Measurements from ENCODE around the gene TIMP3.

Gene TIMP3

GRCh38 chr22:32824531-32825312 lies 23.2 kb downstream of the TIMP3 start:
- Histone ChIP-seq H3K27ac (ENCODE audit: low read length) (no peak overlapping the region), H3K36me3 (ENCODE audit: insufficient read depth, low read depth, low read length) (no peaks in the 10 kb centered on the region), H3K9ac (ENCODE audit: low read depth, low read length) (no peak overlapping the region), H3K9me3 (ENCODE audit: insufficient read depth, low read depth, low read length) (no peaks in the 10 kb centered on the region), H3K4me1 (ENCODE audit: insufficient read depth, low read length) (peaks cover under 1% of the 10 kb centered on the region), H3K27me3 (ENCODE audit: insufficient read depth, low read length) (no peaks in the 10 kb centered on the region), H3K4me3 (ENCODE audit: low read length) (no peak overlapping the region)

GRCh38 chr22:32826537-32826936 lies 25.0 kb downstream of the TIMP3 start:
- Histone ChIP-seq H3K9me3 (ENCODE audit: insufficient read depth, low read depth, low read length) (no peaks in the 10 kb centered on the region), H3K4me3 (ENCODE audit: low read length) (no peak overlapping the region), H3K4me1 (ENCODE audit: insufficient read depth, low read length) (peaks cover 18% of the 10 kb centered on the region), H3K36me3 (ENCODE audit: insufficient read depth, low read depth, low read length) (no peaks in the 10 kb centered on the region), H3K27ac (ENCODE audit: low read length) (no peak overlapping the region), H3K27me3 (ENCODE audit: insufficient read depth, low read length) (no peaks in the 10 kb centered on the region), H3K9ac (ENCODE audit: low read depth, low read length) (no peak overlapping the region)

DNA sequence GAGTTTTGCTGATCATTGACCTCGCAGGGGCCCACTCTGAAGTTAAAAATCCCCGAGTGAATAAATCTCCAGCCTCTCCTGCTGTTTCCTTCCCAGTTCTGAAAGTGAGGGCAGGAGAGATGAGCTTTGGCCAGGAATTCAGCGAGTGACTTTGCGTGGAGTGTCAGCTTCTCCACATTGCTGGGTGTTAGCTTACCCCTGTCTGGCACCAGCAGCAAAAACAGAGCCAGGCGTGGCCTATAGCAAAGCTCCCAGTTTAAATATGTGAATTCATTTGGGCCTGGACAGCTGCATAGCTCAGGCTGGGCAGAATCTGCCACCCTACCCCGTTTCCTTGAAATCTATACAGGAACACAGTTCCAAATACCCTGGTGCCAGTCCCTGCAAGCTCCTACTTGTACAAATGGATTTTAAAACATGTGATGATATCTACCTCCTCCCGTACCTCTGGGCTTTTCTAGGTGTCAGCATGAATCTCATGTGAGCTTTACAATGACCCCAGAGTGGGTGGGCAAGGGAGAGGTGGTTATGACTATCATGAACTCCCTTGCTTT lies 25.6 kb downstream of the TIMP3 start:
- Histone ChIP-seq H3K9me3 (ENCODE audit: insufficient read depth, low read depth, low read length) (no peaks in the 10 kb centered on the region), H3K4me1 (ENCODE audit: insufficient read depth, low read length) (peaks cover 18% of the 10 kb centered on the region), H3K9ac (ENCODE audit: low read depth, low read length) (no peak overlapping the region), H3K36me3 (ENCODE audit: insufficient read depth, low read depth, low read length) (no peaks in the 10 kb centered on the region), H3K27ac (ENCODE audit: low read length) (no peak overlapping the region), H3K27me3 (ENCODE audit: insufficient read depth, low read length) (no peaks in the 10 kb centered on the region), H3K4me3 (ENCODE audit: low read length) (no peak overlapping the region)

DNA sequence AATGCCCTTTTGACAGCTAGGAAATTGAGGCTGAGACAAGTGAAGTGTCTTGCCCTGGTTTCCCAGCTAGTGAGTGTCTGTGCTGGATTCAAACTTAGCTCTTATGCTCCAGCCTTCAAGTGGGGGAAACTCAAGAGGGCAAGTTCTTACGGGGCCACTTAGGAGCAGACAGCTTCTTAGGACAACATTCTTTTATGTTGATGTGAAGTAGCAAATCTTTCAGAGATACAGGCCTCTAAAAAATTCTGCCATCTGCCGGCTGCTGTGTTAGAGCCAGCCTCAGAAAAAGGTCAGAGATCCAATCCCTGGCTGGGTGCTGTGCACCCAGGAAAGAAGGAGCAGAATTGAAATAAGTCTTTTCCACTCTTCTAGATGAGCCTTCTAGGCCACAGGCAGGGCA lies 26.6 kb downstream of the TIMP3 start:
- Histone ChIP-seq H3K4me3 (ENCODE audit: low read length) (no peak overlapping the region), H3K4me1 (ENCODE audit: insufficient read depth, low read length) (peaks cover 18% of the 10 kb centered on the region), H3K27ac (ENCODE audit: low read length) (no peak overlapping the region), H3K9me3 (ENCODE audit: insufficient read depth, low read depth, low read length) (no peaks in the 10 kb centered on the region), H3K9ac (ENCODE audit: low read depth, low read length) (no peak overlapping the region), H3K36me3 (ENCODE audit: insufficient read depth, low read depth, low read length) (no peaks in the 10 kb centered on the region), H3K27me3 (ENCODE audit: insufficient read depth, low read length) (no peaks in the 10 kb centered on the region)

- H3K4me1 ChIP-seq (ENCODE audit: insufficient read depth, low read length), result peaks cover 18% of the 10 kb centered on the region
- H3K9ac ChIP-seq (ENCODE audit: low read depth, low read length), result no peak overlapping the region
- no peaks in the 10 kb centered on the region for H3K36me3 ChIP-seq (ENCODE audit: insufficient read depth, low read depth, low read length)
- H3K9me3 ChIP-seq (ENCODE audit: insufficient read depth, low read depth, low read length), result no peaks in the 10 kb centered on the region
- H3K4me3 ChIP-seq (ENCODE audit: low read length), result no peak overlapping the region
- H3K27ac ChIP-seq (ENCODE audit: low read length), result no peak overlapping the region
- H3K27me3 ChIP-seq (ENCODE audit: insufficient read depth, low read length), result no peaks in the 10 kb centered on the region
Measured at GRCh38 chr22:32828561-32828960, 27.1 kb downstream of the TIMP3 start.

DNA sequence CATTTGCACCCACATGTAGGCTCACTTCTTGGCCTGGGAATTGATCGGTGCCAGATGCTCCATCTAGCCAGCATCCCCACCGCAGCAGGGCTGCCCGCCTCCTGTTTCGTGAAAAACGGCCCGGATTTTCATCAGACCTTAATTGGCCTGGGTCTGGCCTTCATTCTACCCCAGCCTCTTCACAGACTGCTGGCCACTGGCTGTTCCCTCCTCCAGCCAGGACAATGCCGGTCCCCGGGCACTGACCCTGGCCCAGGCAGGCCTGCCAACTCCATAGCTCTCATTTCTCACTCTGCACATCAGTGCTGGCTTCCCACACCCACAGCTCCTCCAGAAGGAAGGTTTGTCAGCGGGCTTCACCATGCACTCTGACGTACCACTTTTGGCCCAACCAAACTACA lies 27.9 kb downstream of the TIMP3 start:
- H3K9ac ChIP-seq (ENCODE audit: low read depth, low read length), result no peak overlapping the region
- H3K9me3 ChIP-seq (ENCODE audit: insufficient read depth, low read depth, low read length), result no peaks in the 10 kb centered on the region
- H3K27ac ChIP-seq (ENCODE audit: low read length), result no peak overlapping the region
- no peak overlapping the region for H3K4me3 ChIP-seq (ENCODE audit: low read length)
- no peaks in the 10 kb centered on the region for H3K36me3 ChIP-seq (ENCODE audit: insufficient read depth, low read depth, low read length)
- H3K27me3 ChIP-seq (ENCODE audit: insufficient read depth, low read length), result no peaks in the 10 kb centered on the region
- peaks cover 18% of the 10 kb centered on the region for H3K4me1 ChIP-seq (ENCODE audit: insufficient read depth, low read length)

GRCh38 chr22:32830473-32830872 lies 29.0 kb downstream of the TIMP3 start:
- no peak overlapping the region for H3K27ac ChIP-seq (ENCODE audit: low read length)
- no peaks in the 10 kb centered on the region for H3K9me3 ChIP-seq (ENCODE audit: insufficient read depth, low read depth, low read length)
- H3K9ac ChIP-seq (ENCODE audit: low read depth, low read length), result no peak overlapping the region
- H3K27me3 ChIP-seq (ENCODE audit: insufficient read depth, low read length), result no peaks in the 10 kb centered on the region
- no peaks in the 10 kb centered on the region for H3K36me3 ChIP-seq (ENCODE audit: insufficient read depth, low read depth, low read length)
- no peak overlapping the region for H3K4me3 ChIP-seq (ENCODE audit: low read length)
- peaks cover 18% of the 10 kb centered on the region for H3K4me1 ChIP-seq (ENCODE audit: insufficient read depth, low read length)

DNA sequence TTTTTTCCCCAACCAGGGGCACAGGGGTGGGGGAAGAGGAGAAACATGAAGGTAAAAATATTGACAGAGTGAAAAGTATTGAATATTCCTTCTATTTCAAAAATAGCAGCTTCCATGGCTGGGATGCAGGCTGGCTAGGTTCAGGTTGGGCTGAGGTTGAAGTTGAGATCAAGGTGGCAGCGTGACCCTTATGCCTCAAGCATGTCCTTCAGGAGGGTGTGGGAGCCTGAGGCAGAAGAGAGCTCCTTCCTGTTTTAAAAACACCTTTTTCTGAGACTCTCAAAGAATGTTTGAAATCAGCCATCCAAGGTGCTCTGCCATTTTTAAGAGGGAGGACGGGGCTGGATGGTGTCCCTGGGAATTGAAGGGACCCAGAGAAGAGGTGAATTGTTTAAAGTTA lies 29.5 kb downstream of the TIMP3 start:
- Histone ChIP-seq H3K27ac (ENCODE audit: low read length) (no peak overlapping the region), H3K36me3 (ENCODE audit: insufficient read depth, low read depth, low read length) (no peaks in the 10 kb centered on the region), H3K4me3 (ENCODE audit: low read length) (no peak overlapping the region), H3K27me3 (ENCODE audit: insufficient read depth, low read length) (no peaks in the 10 kb centered on the region), H3K9me3 (ENCODE audit: insufficient read depth, low read depth, low read length) (no peaks in the 10 kb centered on the region), H3K9ac (ENCODE audit: low read depth, low read length) (no peak overlapping the region), H3K4me1 (ENCODE audit: insufficient read depth, low read length) (peaks cover 18% of the 10 kb centered on the region)

DNA sequence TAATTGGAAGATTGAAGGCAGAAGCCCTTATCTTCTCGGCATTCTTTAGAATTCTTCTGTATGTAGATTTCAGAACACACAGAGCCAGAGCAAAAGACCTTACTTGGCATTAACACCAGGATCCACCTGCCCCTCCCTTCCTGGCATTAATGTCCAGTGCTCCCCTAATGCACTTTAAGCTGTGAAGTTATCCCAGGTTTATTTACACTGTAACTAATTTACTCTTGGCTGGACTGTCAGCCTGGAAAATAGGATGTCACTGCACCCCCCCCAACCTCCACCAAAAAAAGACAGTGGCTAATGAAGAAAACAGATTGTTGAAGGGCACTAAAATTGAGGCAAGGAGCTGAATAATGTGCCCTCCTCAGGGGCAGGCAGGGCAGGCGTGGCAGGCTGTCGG lies 30.1 kb downstream of the TIMP3 start:
- Histone ChIP-seq H3K4me3 (ENCODE audit: low read length) (no peak overlapping the region), H3K36me3 (ENCODE audit: insufficient read depth, low read depth, low read length) (no peaks in the 10 kb centered on the region), H3K4me1 (ENCODE audit: insufficient read depth, low read length) (peaks cover 18% of the 10 kb centered on the region), H3K9ac (ENCODE audit: low read depth, low read length) (no peak overlapping the region), H3K27ac (ENCODE audit: low read length) (no peak overlapping the region), H3K27me3 (ENCODE audit: insufficient read depth, low read length) (no peaks in the 10 kb centered on the region), H3K9me3 (ENCODE audit: insufficient read depth, low read depth, low read length) (no peaks in the 10 kb centered on the region)

- H3K9ac ChIP-seq (ENCODE audit: low read depth, low read length), result no peak overlapping the region
- H3K4me3 ChIP-seq (ENCODE audit: low read length), result no peak overlapping the region
- H3K4me1 ChIP-seq (ENCODE audit: insufficient read depth, low read length), result peaks cover 18% of the 10 kb centered on the region
- H3K27me3 ChIP-seq (ENCODE audit: insufficient read depth, low read length), result no peaks in the 10 kb centered on the region
- H3K36me3 ChIP-seq (ENCODE audit: insufficient read depth, low read depth, low read length), result no peaks in the 10 kb centered on the region
- H3K27ac ChIP-seq (ENCODE audit: low read length), result no peak overlapping the region
- no peaks in the 10 kb centered on the region for H3K9me3 ChIP-seq (ENCODE audit: insufficient read depth, low read depth, low read length)
Measured at GRCh38 chr22:32832174-32832573, 30.7 kb downstream of the TIMP3 start.

DNA sequence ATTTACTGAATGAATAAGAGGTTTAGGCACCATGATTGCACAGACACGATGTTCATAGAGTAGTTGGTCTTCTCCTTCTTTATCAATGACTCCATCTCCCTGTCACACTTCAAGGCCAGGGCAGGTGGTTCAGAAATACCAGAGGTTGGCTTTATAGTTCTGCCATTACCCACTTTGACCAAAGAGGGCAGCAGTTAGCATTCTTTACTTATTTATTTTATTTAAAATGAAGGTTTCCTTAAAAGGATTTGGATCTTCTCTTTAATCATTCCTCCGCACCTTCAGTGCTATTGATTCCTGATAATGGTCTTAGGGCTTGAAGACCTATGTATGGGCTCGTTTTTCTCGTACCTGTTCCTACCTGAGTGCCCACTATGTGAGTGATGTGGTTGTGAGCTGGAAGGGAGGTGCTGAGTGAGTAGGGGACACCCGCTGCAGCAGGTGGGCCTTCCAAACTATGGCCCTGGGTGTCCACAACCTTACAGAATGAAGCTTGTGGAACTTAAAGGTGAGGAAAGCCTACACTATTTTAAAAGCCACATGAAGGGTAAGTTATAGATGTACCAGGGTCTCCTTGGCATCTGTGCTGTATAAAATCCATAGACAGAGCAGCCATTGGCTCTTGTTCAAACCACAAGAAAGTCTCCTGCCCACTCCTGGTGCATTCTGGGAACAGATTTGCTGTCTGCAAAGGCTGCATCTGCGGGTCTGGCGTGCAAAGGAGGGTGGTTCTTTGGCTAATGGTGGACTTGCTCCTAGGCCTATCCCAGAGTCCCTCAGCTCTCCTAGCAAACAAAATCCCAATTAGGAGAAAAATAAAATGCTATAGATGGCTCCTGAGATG lies 35.0 kb downstream of the TIMP3 start:
- Histone ChIP-seq H3K4me3 (ENCODE audit: low read length) (no peak overlapping the region), H3K9me3 (ENCODE audit: insufficient read depth, low read depth, low read length) (no peaks in the 10 kb centered on the region), H3K27ac (ENCODE audit: low read length) (no peak overlapping the region), H3K36me3 (ENCODE audit: insufficient read depth, low read depth, low read length) (no peaks in the 10 kb centered on the region), H3K9ac (ENCODE audit: low read depth, low read length) (no peak overlapping the region), H3K27me3 (ENCODE audit: insufficient read depth, low read length) (no peaks in the 10 kb centered on the region), H3K4me1 (ENCODE audit: insufficient read depth, low read length) (peaks cover 3% of the 10 kb centered on the region; the same call in 1 of the 2 replicates)

- Histone ChIP-seq H3K9me3 (ENCODE audit: insufficient read depth, low read depth, low read length) (no peaks in the 10 kb centered on the region), H3K27ac (ENCODE audit: low read length) (no peak overlapping the region), H3K4me1 (ENCODE audit: insufficient read depth, low read length) (peaks cover 2% of the 10 kb centered on the region; the same call in 1 of the 2 replicates), H3K4me3 (ENCODE audit: low read length) (no peak overlapping the region), H3K9ac (ENCODE audit: low read depth, low read length) (no peak overlapping the region), H3K27me3 (ENCODE audit: insufficient read depth, low read length) (no peaks in the 10 kb centered on the region), H3K36me3 (ENCODE audit: insufficient read depth, low read depth, low read length) (no peaks in the 10 kb centered on the region)
Measured at GRCh38 chr22:32837142-32837541, 35.6 kb downstream of the TIMP3 start.
